Glutamatergic neuron (in vitro differentiated cells): Measurements from ENCODE around the gene TMEM167A. TPM values are rescaled to one million over a fixed set of nuclear protein-coding genes. Genes with fewer than 3 reads are reported as not detected.

Experiments
- DNase-seq: peaks from one replicate; pipeline ENCODE4 v3.0.0; 2022
- H3K27ac Mint-ChIP-seq: one replicate; pipeline ENCODE4 v1.8.0; 2020; ENCODE audit warnings: mild to moderate bottlenecking, mixed read lengths, inconsistent platforms; ENCODE audit not compliant: unreplicated experiment
- H3K27me3 Mint-ChIP-seq: one replicate; pipeline ENCODE4 v1.8.0; 2020; ENCODE audit warnings: mild to moderate bottlenecking, moderate library complexity, mixed read lengths, inconsistent platforms; ENCODE audit not compliant: unreplicated experiment
- H3K36me3 Mint-ChIP-seq: one replicate; pipeline ENCODE4 v1.8.0; 2020; ENCODE audit warnings: mild to moderate bottlenecking, mixed read lengths, inconsistent platforms; ENCODE audit not compliant: unreplicated experiment
- H3K4me1 Mint-ChIP-seq: one replicate; pipeline ENCODE4 v1.8.0; 2020; ENCODE audit warnings: mild to moderate bottlenecking, low read depth, mixed read lengths, inconsistent platforms; ENCODE audit not compliant: unreplicated experiment
- H3K4me3 Mint-ChIP-seq: one replicate; pipeline ENCODE4 v1.8.0; 2020; ENCODE audit warnings: mild to moderate bottlenecking, mixed read lengths, inconsistent platforms; ENCODE audit not compliant: unreplicated experiment
- H3K9me3 Mint-ChIP-seq: one replicate; pipeline ENCODE4 v1.8.0; 2020; ENCODE audit warnings: mild to moderate bottlenecking, moderate library complexity, mixed read lengths, inconsistent platforms; ENCODE audit not compliant: unreplicated experiment
- CTCF ChIP-seq: fragments of 200-600 bp; sonication (generic); IDR thresholded peaks from one replicate; pipeline ENCODE4 v1.5.0; 2021; ENCODE audit not compliant: partially characterized antibody, unreplicated experiment
- total RNA-seq: library from RNA; stranded (reverse); fragmentation: NEBNext Ultra II Directional; extraction: Animal tissue kit (Norgen Biotek cat#: 25700); gene quantifications from one replicate; pipeline ENCODE4 v1.2.1, GENCODE V29; 2021; ENCODE audit not compliant: unreplicated experiment

TMEM167A gene
- total RNA-seq, 1 donor from 2014 or later = 145 TPM

DNA sequence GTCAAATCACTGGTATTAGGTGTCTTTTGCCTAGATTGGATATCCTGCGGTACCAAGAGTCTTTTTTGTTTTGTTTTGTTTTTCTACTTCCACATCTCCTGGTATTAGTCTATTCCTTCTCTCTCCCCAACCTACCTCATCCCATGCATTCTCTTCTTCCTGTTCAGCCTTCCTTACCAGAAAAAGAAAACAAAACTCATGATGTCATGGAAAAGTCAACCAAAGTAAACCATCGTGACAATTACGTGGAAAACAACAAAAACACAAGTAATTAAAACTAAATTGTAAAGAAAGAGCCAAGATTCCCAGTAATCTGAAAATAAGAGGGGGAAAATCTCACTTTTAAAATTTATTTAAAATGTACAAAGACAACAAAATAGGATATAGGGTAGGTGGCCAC, 38.3 kb downstream of the TMEM167A start:
- H3K27ac Mint-ChIP-seq = no peak overlapping the region
- TF ChIP-seq CTCF = no peak
- peaks cover 7% of the 10 kb centered on the region for H3K9me3 Mint-ChIP-seq
- peaks cover 48% of the 10 kb centered on the region for H3K4me1 Mint-ChIP-seq
- H3K36me3 Mint-ChIP-seq = peaks cover 4% of the 10 kb centered on the region
- no peak overlapping the region for H3K4me3 Mint-ChIP-seq
- no peaks in the 10 kb centered on the region for H3K27me3 Mint-ChIP-seq
- no peak for DNase-seq

GRCh38 chr5:83036991-83037575, 40.1 kb downstream of the TMEM167A start:
- H3K4me3 Mint-ChIP-seq = peak overlapping the region; percentile 18
- no peaks in the 10 kb centered on the region for H3K27me3 Mint-ChIP-seq
- TF ChIP-seq CTCF = no peak
- H3K4me1 Mint-ChIP-seq = peaks cover 54% of the 10 kb centered on the region
- H3K27ac Mint-ChIP-seq = no peak overlapping the region
- peaks cover 4% of the 10 kb centered on the region for H3K36me3 Mint-ChIP-seq
- DNase-seq = no peak
- peaks cover 8% of the 10 kb centered on the region for H3K9me3 Mint-ChIP-seq

- Mint-ChIP-seq H3K4me3 (peak overlapping the region; percentile 75), H3K4me1 (peaks cover 51% of the 10 kb centered on the region), H3K9me3 (peaks cover 9% of the 10 kb centered on the region), H3K36me3 (peaks cover 6% of the 10 kb centered on the region), H3K27me3 (peaks cover under 1% of the 10 kb centered on the region), H3K27ac (peak overlapping the region; percentile 97)
- peak; percentile 36 for DNase-seq
- TF ChIP-seq CTCF = no peak
These were observed 41.7 kb downstream of the TMEM167A start for GRCh38 chr5:83035373-83036100.

DNA sequence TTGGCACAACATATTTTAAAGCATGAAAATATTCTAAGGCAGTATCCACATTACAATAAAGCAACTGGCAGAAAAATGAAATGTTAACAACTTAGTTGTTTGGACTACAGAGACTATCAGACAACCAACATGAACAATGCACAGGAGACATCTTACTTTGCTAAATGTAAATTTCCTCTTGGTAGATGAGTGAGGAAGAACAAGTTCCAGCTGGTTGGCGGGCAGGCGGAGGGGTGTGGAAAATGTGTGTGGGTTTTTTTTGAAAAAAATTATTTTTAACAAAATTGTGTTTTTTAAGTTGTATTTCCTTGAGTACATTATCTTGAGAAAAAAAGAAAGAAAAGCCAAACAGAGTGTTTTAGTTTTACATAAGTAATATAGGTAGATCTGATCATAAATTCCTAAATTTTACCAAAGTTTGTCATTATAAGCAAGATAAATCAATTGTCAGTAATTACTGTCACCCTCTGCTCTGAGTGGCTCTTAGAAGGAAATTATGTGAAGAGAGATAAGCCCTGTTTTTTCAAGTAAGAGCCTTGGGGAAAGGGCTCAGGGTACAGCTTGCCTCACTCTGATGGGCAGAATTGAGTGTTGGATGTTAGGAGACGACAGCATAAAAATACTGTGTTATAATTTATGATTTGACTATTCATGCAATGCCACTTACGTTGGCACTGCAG, 42.5 kb downstream of the TMEM167A start:
- Mint-ChIP-seq H3K27ac (peak overlapping the region; percentile 97), H3K36me3 (peaks cover 8% of the 10 kb centered on the region), H3K4me3 (peak overlapping the region; percentile 75), H3K27me3 (peaks cover 2% of the 10 kb centered on the region), H3K4me1 (peaks cover 51% of the 10 kb centered on the region), H3K9me3 (peaks cover 9% of the 10 kb centered on the region)
- no peak for DNase-seq
- TF ChIP-seq CTCF = no peak
